ENCODE measurements around the gene ETAA1. TPM values are rescaled to one million over a fixed set of nuclear protein-coding genes. Genes with fewer than 3 reads are reported as not detected.

Gene ETAA1
- total RNA-seq (46.2 TPM), polyA plus RNA-seq (6.4 TPM)

GRCh38 chr2:67397143-67397986 is at the start of gene ETAA1:
ETAA1 (plus strand) TSS chr2:67397333; CDS start chr2:67397449, 116 bp downstream.
- no peaks in the 10 kb centered on the region for H3K36me3 ChIP-seq (ENCODE audit: insufficient read depth)
- peak within 1 kb of the TSS; percentile 86 for H3K27ac ChIP-seq (ENCODE audit: low read depth)
- H3K4me1 ChIP-seq (ENCODE audit: insufficient read depth): no peaks in the 10 kb centered on the region
- H3K4me3 ChIP-seq (ENCODE audit: low read depth, low read length): peak within 1 kb of the TSS; percentile 65
- DNase-seq (ENCODE audit: extremely low spot score): peak; percentile 86
- under 1% methylated on average over 61 of the region's 61 CpGs for WGBS

GRCh38 chr2:67366832-67367412 is 30.2 kb upstream of the ETAA1 start:
- no peak overlapping the region for H3K4me3 ChIP-seq (ENCODE audit: low read depth, low read length)
- no peaks in the 10 kb centered on the region for H3K4me1 ChIP-seq (ENCODE audit: insufficient read depth)
- no peaks in the 10 kb centered on the region for H3K36me3 ChIP-seq (ENCODE audit: insufficient read depth)
- no peak for DNase-seq (ENCODE audit: extremely low spot score)
- no peak overlapping the region for H3K27ac ChIP-seq (ENCODE audit: low read depth)

GRCh38 chr2:67374481-67374880 is 22.7 kb upstream of the ETAA1 start:
- no peak for DNase-seq (ENCODE audit: extremely low spot score)
- Histone ChIP-seq H3K4me3 (ENCODE audit: low read depth, low read length) (no peak overlapping the region), H3K4me1 (ENCODE audit: insufficient read depth) (no peaks in the 10 kb centered on the region), H3K36me3 (ENCODE audit: insufficient read depth) (no peaks in the 10 kb centered on the region), H3K27ac (ENCODE audit: low read depth) (no peak overlapping the region)
- WGBS: 34% methylated on average over 2 of the region's 2 CpGs

GRCh38 chr2:67374949-67375348 is 22.2 kb upstream of the ETAA1 start:
- Histone ChIP-seq H3K27ac (ENCODE audit: low read depth) (no peak overlapping the region), H3K4me1 (ENCODE audit: insufficient read depth) (no peaks in the 10 kb centered on the region), H3K4me3 (ENCODE audit: low read depth, low read length) (no peak overlapping the region), H3K36me3 (ENCODE audit: insufficient read depth) (no peaks in the 10 kb centered on the region)
- DNase-seq (ENCODE audit: extremely low spot score): no peak
- 37% methylated on average over 1 of the region's 1 CpG for WGBS

- no peak for DNase-seq (ENCODE audit: extremely low spot score)
- 97% methylated on average over 1 of the region's 1 CpG for WGBS
- no peak overlapping the region for H3K27ac ChIP-seq (ENCODE audit: low read depth)
- H3K36me3 ChIP-seq (ENCODE audit: insufficient read depth): no peaks in the 10 kb centered on the region
- no peaks in the 10 kb centered on the region for H3K4me1 ChIP-seq (ENCODE audit: insufficient read depth)
- no peak overlapping the region for H3K4me3 ChIP-seq (ENCODE audit: low read depth, low read length)
Measured at GRCh38 chr2:67378555-67378954, 18.6 kb upstream of the ETAA1 start.

- Histone ChIP-seq H3K4me1 (ENCODE audit: insufficient read depth) (no peaks in the 10 kb centered on the region), H3K27ac (ENCODE audit: low read depth) (no peak overlapping the region), H3K36me3 (ENCODE audit: insufficient read depth) (no peaks in the 10 kb centered on the region), H3K4me3 (ENCODE audit: low read depth, low read length) (no peak overlapping the region)
- DNase-seq (ENCODE audit: extremely low spot score): no peak
- 97% methylated on average over 1 of the region's 1 CpG for WGBS
Measured at GRCh38 chr2:67379048-67379447, 18.1 kb upstream of the ETAA1 start.

GRCh38 chr2:67384123-67384822 is 12.9 kb upstream of the ETAA1 start:
- 52% methylated on average over 3 of the region's 3 CpGs for WGBS

GRCh38 chr2:67388680-67389079 is 8.5 kb upstream of the ETAA1 start:
- Histone ChIP-seq H3K27ac (ENCODE audit: low read depth) (no peak overlapping the region), H3K36me3 (ENCODE audit: insufficient read depth) (no peaks in the 10 kb centered on the region), H3K4me3 (ENCODE audit: low read depth, low read length) (no peak overlapping the region), H3K4me1 (ENCODE audit: insufficient read depth) (no peaks in the 10 kb centered on the region)
- WGBS: 83% methylated on average over 2 of the region's 2 CpGs
- DNase-seq (ENCODE audit: extremely low spot score): no peak

More at GRCh38 chr2:67384123-67384822, 12.9 kb upstream of the ETAA1 start:
- Histone ChIP-seq H3K4me1 (ENCODE audit: insufficient read depth) (no peaks in the 10 kb centered on the region), H3K36me3 (ENCODE audit: insufficient read depth) (no peaks in the 10 kb centered on the region), H3K4me3 (ENCODE audit: low read depth, low read length) (no peak overlapping the region), H3K27ac (ENCODE audit: low read depth) (no peak overlapping the region)
- DNase-seq (ENCODE audit: extremely low spot score): no peak

GRCh38 chr2:67389286-67389685 is 7.8 kb upstream of the ETAA1 start:
- Histone ChIP-seq H3K27ac (ENCODE audit: low read depth) (no peak overlapping the region), H3K36me3 (ENCODE audit: insufficient read depth) (no peaks in the 10 kb centered on the region), H3K4me1 (ENCODE audit: insufficient read depth) (no peaks in the 10 kb centered on the region), H3K4me3 (ENCODE audit: low read depth, low read length) (no peak overlapping the region)
- WGBS: 31% methylated on average over 2 of the region's 2 CpGs
- DNase-seq (ENCODE audit: extremely low spot score): no peak

GRCh38 chr2:67389788-67390187 is 7.3 kb upstream of the ETAA1 start:
- H3K27ac ChIP-seq (ENCODE audit: low read depth): no peak overlapping the region
- no peaks in the 10 kb centered on the region for H3K4me1 ChIP-seq (ENCODE audit: insufficient read depth)
- no peaks in the 10 kb centered on the region for H3K36me3 ChIP-seq (ENCODE audit: insufficient read depth)
- DNase-seq (ENCODE audit: extremely low spot score): no peak
- H3K4me3 ChIP-seq (ENCODE audit: low read depth, low read length): no peak overlapping the region

GRCh38 chr2:67393237-67393636 is 3.9 kb upstream of the ETAA1 start:
- DNase-seq (ENCODE audit: extremely low spot score): no peak
- Histone ChIP-seq H3K36me3 (ENCODE audit: insufficient read depth) (no peaks in the 10 kb centered on the region), H3K4me3 (ENCODE audit: low read depth, low read length) (no peak overlapping the region), H3K4me1 (ENCODE audit: insufficient read depth) (no peaks in the 10 kb centered on the region), H3K27ac (ENCODE audit: low read depth) (no peak overlapping the region)

GRCh38 chr2:67394734-67395133 is 2.4 kb upstream of the ETAA1 start:
- Histone ChIP-seq H3K27ac (ENCODE audit: low read depth) (no peak overlapping the region), H3K36me3 (ENCODE audit: insufficient read depth) (no peaks in the 10 kb centered on the region), H3K4me3 (ENCODE audit: low read depth, low read length) (no peak overlapping the region), H3K4me1 (ENCODE audit: insufficient read depth) (no peaks in the 10 kb centered on the region)
- WGBS: 93% methylated on average over 3 of the region's 3 CpGs
- DNase-seq (ENCODE audit: extremely low spot score): no peak

- H3K36me3 ChIP-seq (ENCODE audit: insufficient read depth): no peaks in the 10 kb centered on the region
- H3K4me3 ChIP-seq (ENCODE audit: low read depth, low read length): no peak overlapping the region
- no peaks in the 10 kb centered on the region for H3K4me1 ChIP-seq (ENCODE audit: insufficient read depth)
- no peak overlapping the region for H3K27ac ChIP-seq (ENCODE audit: low read depth)
- DNase-seq (ENCODE audit: extremely low spot score): no peak
- 68% methylated on average over 2 of the region's 2 CpGs for WGBS
Measured at GRCh38 chr2:67399144-67399543, 2.0 kb downstream of the ETAA1 start.
